RPMI7951 (cell line): ENCODE measurements around the gene CCR7. TPM values are rescaled to one million over a fixed set of nuclear protein-coding genes. Genes with fewer than 3 reads are reported as not detected.
A peak's percentile ranks its signal among the peaks of the same experiment; 100 is the strongest.

Experiments used
- DNase-seq: peaks from one replicate; pipeline ENCODE4 v3.0.0-alpha.2; 2012; ENCODE audit warnings: low read depth
- total RNA-seq: library from RNA; depleted of rRNA; stranded (reverse); fragments of >200 nt; shearing (Covaris generic); gene quantifications from 2 replicates; pipeline ENCODE4 v1.2.3, GENCODE V29; 2014

CCR7 gene
- total RNA-seq, 1 experiment from 2014 or later = not detected

GRCh38 chr17:40535924-40536294, 29.4 kb downstream of the CCR7 start:
- DNase-seq = no peak

DNA sequence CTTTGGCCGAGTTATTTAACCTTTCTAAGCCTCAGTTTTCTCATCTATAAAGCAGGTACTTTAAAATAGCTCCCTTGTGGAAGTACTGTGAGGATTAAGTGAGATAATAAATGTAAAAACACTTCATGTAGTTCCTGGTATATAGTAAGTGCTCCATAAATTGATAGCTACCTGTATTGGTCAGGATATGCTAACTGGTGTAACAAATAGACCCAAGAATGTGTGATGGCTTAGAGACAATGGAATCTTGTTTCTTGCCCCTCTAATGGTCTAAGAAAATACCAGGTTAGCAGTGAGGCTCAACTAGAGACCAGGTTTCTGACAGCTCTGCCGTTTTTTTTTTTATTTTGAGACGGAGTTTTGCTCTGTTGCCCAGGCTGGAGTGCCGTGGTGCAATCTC, 29.8 kb downstream of the CCR7 start:
- DNase-seq = no peak

GRCh38 chr17:40534371-40535189, 30.7 kb downstream of the CCR7 start:
- no peak for DNase-seq

GRCh38 chr17:40533896-40534295, 31.4 kb downstream of the CCR7 start:
- DNase-seq = no peak

DNA sequence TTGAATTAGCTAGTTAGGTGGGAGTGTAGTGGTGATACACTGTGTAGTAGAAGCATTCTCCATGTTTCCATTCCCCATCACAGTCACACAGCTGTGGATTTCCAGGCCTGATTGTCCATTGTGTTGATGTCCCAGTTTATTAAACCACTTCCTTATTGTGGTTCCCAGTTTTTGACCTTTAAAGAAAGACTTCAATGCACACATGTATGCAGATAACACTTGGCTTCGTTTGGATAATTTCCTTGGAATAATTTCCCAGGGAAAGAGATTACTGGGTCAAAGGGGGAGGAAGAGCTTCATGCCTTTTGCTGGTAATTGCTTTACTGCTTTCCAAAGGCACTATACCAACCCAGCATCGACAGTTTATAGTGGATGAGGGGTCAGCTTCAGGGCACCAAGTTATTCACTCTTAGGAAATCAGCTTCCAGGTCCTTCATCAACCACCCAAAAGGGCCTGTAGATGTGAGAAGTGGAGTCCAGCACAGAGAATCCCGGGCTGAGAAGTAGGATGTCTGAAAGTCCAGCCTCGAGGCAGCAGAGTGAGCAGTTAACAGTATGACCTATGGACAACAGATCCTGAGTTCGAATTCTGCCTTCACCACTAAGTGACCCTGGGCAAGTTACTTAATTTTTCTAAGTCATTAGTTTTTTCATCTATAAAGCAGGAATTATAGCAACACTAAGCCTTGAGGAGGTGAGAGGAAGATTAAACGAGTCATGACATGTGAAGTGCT, 32.6 kb downstream of the CCR7 start:
- peak; percentile 43 for DNase-seq

- peak; percentile 27 for DNase-seq
Observed at GRCh38 chr17:40531051-40531991, 34.0 kb downstream of the CCR7 start.

- DNase-seq = no peak
Observed at GRCh38 chr17:40530531-40530994, 34.7 kb downstream of the CCR7 start.

DNA sequence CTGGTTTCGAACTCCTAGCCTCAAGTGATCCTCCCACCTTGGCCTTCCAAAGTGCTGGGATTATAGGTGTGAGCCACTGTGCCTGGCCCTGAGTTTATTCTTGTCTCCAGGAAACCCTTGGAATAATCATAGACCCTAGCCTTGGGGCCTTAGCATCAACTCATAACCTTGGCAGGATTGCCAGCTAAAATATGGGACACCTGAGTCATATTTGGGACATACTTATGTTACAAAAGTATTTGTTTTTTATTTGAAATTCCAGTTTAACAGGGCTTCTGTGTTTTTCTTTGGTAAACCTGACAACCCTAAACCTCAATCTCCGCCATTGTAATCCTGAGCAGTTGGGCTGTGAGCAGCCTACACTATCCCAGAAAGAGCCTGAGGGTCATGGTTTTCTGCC, 35.3 kb downstream of the CCR7 start:
- DNase-seq = no peak

- DNase-seq = no peak
Observed at GRCh38 chr17:40528692-40529417, 36.4 kb downstream of the CCR7 start.

GRCh38 chr17:40526668-40527067, 38.6 kb downstream of the CCR7 start:
- DNase-seq = no peak

- DNase-seq = no peak
Observed at GRCh38 chr17:40525294-40525693, 40.0 kb downstream of the CCR7 start.

- DNase-seq = no peak
Observed at GRCh38 chr17:40524243-40524965, 40.9 kb downstream of the CCR7 start.

- DNase-seq = no peak
Observed at GRCh38 chr17:40522961-40523310, 42.3 kb downstream of the CCR7 start.

GRCh38 chr17:40522250-40522960, 42.9 kb downstream of the CCR7 start:
- no peak for DNase-seq

GRCh38 chr17:40520991-40521453, 44.2 kb downstream of the CCR7 start:
- DNase-seq = no peak

DNA sequence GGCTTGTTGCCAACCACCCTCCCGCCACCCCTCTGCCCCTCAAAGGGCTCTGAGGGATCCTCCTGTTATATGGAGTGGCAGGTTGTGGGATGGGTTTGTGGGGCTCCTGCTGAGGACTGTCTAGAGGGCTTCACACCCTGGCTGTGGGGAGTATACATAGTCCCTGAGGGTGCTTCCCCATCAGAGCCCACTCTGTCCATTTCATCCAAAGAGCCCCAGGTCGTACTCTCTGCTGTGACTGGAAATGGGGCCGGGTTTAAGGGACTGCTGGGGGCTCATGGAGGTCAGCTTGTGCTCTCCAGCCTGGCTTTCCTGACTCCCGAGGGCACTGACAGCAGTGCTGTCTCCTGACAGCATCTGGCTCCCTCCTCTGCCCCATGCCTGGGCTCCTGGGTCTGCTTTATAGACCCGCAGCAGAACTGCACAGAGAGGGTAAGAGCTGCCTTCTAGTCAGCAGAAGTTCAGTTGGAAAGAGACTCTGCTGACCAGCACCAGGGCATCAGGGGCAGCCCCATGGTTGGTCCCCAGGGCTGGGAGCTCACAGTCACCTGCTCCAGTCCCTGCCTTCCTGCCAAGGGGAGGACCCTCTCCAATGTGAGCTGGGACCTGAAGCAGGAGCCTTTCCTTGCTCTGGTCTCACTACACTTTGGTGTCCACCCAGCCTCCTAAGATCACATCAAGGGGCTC, 46.0 kb downstream of the CCR7 start:
- DNase-seq = no peak

DNA sequence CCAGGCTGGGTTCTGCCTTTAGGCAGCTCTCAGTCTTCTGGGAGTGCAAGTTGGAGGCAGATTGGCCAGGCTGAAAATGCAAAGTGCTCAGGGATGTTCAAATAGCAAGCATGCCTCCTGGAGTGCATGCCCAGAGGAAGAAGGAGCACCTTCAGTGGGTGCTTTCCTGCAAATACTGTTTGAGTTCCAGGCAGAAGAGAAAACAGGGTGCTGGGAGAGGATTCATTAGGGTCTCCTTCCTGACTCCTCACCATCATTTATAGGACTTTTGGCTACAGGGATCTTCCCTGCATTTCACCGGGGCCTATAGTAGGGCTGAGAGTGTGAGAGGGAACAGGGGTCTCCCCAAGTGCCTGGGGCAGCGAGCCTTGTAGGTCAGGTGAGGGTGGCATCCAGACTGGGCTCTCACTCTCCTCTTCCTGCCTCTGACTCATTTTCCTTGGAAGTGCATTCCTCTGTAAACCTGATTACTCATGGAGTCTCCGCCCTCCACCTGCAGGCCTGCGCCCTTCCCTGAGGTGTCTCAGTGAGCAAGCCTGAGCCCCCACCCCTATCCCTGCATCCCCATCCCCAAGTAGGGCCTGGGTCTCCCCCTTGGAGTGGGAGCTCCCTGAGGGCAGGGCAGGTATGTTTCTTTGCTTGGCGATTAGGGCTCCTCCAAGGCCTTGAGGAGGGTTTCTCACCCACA, 46.7 kb downstream of the CCR7 start:
- no peak for DNase-seq

DNA sequence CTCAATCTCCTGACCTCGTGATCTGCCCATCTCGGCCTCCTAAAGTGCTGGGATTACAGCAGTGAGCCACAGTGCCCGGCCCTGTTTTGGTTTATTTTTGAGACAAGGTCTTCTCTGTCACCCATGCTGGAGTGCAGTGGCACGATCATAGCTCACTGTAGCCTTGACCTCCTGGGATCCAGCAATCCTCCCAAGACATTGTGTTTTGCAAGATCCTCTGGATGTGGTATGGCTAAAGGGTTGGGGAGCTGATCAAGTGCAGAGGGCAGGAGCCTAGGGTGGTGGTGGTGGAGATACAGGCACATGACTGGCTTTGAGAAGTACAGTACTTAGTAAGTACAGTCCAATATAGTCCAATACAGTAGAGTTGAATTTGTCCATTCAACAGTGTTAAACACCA, 47.3 kb downstream of the CCR7 start:
- DNase-seq = no peak

- no peak for DNase-seq
Observed at GRCh38 chr17:40517286-40517662, 48.0 kb downstream of the CCR7 start.
